ENCODE data around the gene CACNG1. TPM values are rescaled to one million over a fixed set of nuclear protein-coding genes. Genes with fewer than 3 reads are reported as not detected.
"Not testable (repeated sequence)": the region's sequence is repeated elsewhere in the genome, so short reads cannot be mapped to it uniquely, and the experiment has no call there.

The CACNG1 gene
- total RNA-seq, 1 donor from 2014 or later, result not detected

GRCh38 chr17:67035131-67036083, 8.9 kb upstream of the CACNG1 start:
- no peak overlapping the region for H3K9ac ChIP-seq
- no peaks in the 10 kb centered on the region for H3K27me3 ChIP-seq
- Mint-ChIP-seq H3K36me3 (peaks cover 15% of the 10 kb centered on the region), H3K9me3 (peaks cover 4% of the 10 kb centered on the region), H3K27me3 (ENCODE audit: insufficient read depth, low read depth) (peaks cover 17% of the 10 kb centered on the region), H3K4me1 (no peaks in the 10 kb centered on the region), H3K4me3 (no peak overlapping the region), H3K27ac (no peak overlapping the region)
- DNase-seq (ENCODE audit: low spot score), result no peak
- H2AFZ ChIP-seq (replicated peaks), result no peak overlapping the region
- H3K27ac ChIP-seq, result no peak overlapping the region
- H3K4me2 ChIP-seq, result no peak overlapping the region
- H3K4me3 ChIP-seq, result no peak overlapping the region
- peaks cover 5% of the 10 kb centered on the region for H3K4me1 ChIP-seq
- H3F3A ChIP-seq (ENCODE audit: low read depth), result no peaks in the 10 kb centered on the region
- no peaks in the 10 kb centered on the region for H3K79me2 ChIP-seq (ENCODE audit: low read depth)
- no peaks in the 10 kb centered on the region for H4K20me1 ChIP-seq (ENCODE audit: low read depth)
- H3K36me3 ChIP-seq, result no peaks in the 10 kb centered on the region
- H3K9me3 ChIP-seq (ENCODE audit: low read depth), result no peaks in the 10 kb centered on the region
- no peak for TF ChIP-seq CTCF (IDR thresholded peaks at IDR 0.05)
- no peak for TF ChIP-seq EZH2 (IDR thresholded peaks at IDR 0.05)
- TF ChIP-seq EZH2phosphoT487 (IDR thresholded peaks at IDR 0.05), result no peak

GRCh38 chr17:67038861-67039365, 5.4 kb upstream of the CACNG1 start:
- H3K79me2 ChIP-seq (ENCODE audit: low read depth), result no peaks in the 10 kb centered on the region
- no peak overlapping the region for H3K9ac ChIP-seq
- no peaks in the 10 kb centered on the region for H3K9me3 ChIP-seq (ENCODE audit: low read depth)
- no peaks in the 10 kb centered on the region for H3K36me3 ChIP-seq
- peaks cover 4% of the 10 kb centered on the region for H3K9me3 Mint-ChIP-seq
- DNase-seq (ENCODE audit: low spot score), result no peak
- H3K4me3 Mint-ChIP-seq, result no peak overlapping the region
- H3K27ac Mint-ChIP-seq, result no peak overlapping the region
- no peak overlapping the region for H3K4me3 ChIP-seq
- no peaks in the 10 kb centered on the region for H4K20me1 ChIP-seq (ENCODE audit: low read depth)
- H2AFZ ChIP-seq (replicated peaks), result no peak overlapping the region
- H3K4me1 ChIP-seq, result no peaks in the 10 kb centered on the region
- H3K36me3 Mint-ChIP-seq, result peaks cover 7% of the 10 kb centered on the region
- no peaks in the 10 kb centered on the region for H3F3A ChIP-seq (ENCODE audit: low read depth)
- peaks cover 5% of the 10 kb centered on the region for H3K4me1 Mint-ChIP-seq
- H3K27me3 ChIP-seq, result no peaks in the 10 kb centered on the region
- H3K27me3 Mint-ChIP-seq (ENCODE audit: insufficient read depth, low read depth), result peaks cover 17% of the 10 kb centered on the region
- H3K4me2 ChIP-seq, result no peak overlapping the region
- H3K27ac ChIP-seq, result no peak overlapping the region
- TF ChIP-seq EZH2phosphoT487 (IDR thresholded peaks at IDR 0.05) (no peak), EZH2 (IDR thresholded peaks at IDR 0.05) (no peak), CTCF (IDR thresholded peaks at IDR 0.05) (no peak)

GRCh38 chr17:67040652-67041051, 3.7 kb upstream of the CACNG1 start:
- TF ChIP-seq EZH2 (IDR thresholded peaks at IDR 0.05), result no peak
- no peak for TF ChIP-seq EZH2phosphoT487 (IDR thresholded peaks at IDR 0.05)
- TF ChIP-seq CTCF (IDR thresholded peaks at IDR 0.05), result no peak
- no peak overlapping the region for H3K4me2 ChIP-seq
- H3K4me1 Mint-ChIP-seq, result peaks cover 5% of the 10 kb centered on the region
- H3K27me3 Mint-ChIP-seq (ENCODE audit: insufficient read depth, low read depth), result peaks cover 11% of the 10 kb centered on the region
- no peak overlapping the region for H2AFZ ChIP-seq (replicated peaks)
- H3K27me3 ChIP-seq, result no peaks in the 10 kb centered on the region
- H3K27ac Mint-ChIP-seq, result peak overlapping the region; percentile 50
- H3K4me3 Mint-ChIP-seq, result no peak overlapping the region
- no peaks in the 10 kb centered on the region for H3K79me2 ChIP-seq (ENCODE audit: low read depth)
- H3K9me3 Mint-ChIP-seq, result no peaks in the 10 kb centered on the region
- DNase-seq (ENCODE audit: low spot score), result no peak
- no peak overlapping the region for H3K4me3 ChIP-seq
- no peaks in the 10 kb centered on the region for H3F3A ChIP-seq (ENCODE audit: low read depth)
- no peak overlapping the region for H3K27ac ChIP-seq
- no peaks in the 10 kb centered on the region for H3K36me3 ChIP-seq
- H4K20me1 ChIP-seq (ENCODE audit: low read depth), result no peaks in the 10 kb centered on the region
- H3K4me1 ChIP-seq, result no peaks in the 10 kb centered on the region
- no peak overlapping the region for H3K9ac ChIP-seq
- H3K9me3 ChIP-seq (ENCODE audit: low read depth), result no peaks in the 10 kb centered on the region
- H3K36me3 Mint-ChIP-seq, result no peaks in the 10 kb centered on the region

GRCh38 chr17:67041119-67041518, 3.2 kb upstream of the CACNG1 start:
- H3K27me3 ChIP-seq; H3K4me1 Mint-ChIP-seq; H3K36me3 ChIP-seq; H3K4me3 Mint-ChIP-seq; H3K4me3 ChIP-seq; H3K27me3 Mint-ChIP-seq (ENCODE audit: insufficient read depth, low read depth); H3K9me3 Mint-ChIP-seq; H3K27ac ChIP-seq; H2AFZ ChIP-seq (replicated peaks); H3K27ac Mint-ChIP-seq; H3K4me2 ChIP-seq; H3F3A ChIP-seq (ENCODE audit: low read depth); H3K36me3 Mint-ChIP-seq; H4K20me1 ChIP-seq (ENCODE audit: low read depth); H3K9me3 ChIP-seq (ENCODE audit: low read depth); DNase-seq (ENCODE audit: low spot score); H3K9ac ChIP-seq; H3K79me2 ChIP-seq (ENCODE audit: low read depth); H3K4me1 ChIP-seq: not testable (repeated sequence)

All from neural progenitor cell (in vitro differentiated cells).